Measurements from ENCODE around the gene ORC6.

ORC6 gene

GRCh38 chr16:46732561-46732960 is 43.1 kb downstream of the ORC6 start:
- no peak for DNase-seq

GRCh38 chr16:46733319-46733830 is 43.9 kb downstream of the ORC6 start:
- no peak for DNase-seq

- no peak for DNase-seq
Measured at GRCh38 chr16:46736695-46737094, 47.2 kb downstream of the ORC6 start.

GRCh38 chr16:46737621-46738214 is 48.3 kb downstream of the ORC6 start:
- DNase-seq, result no peak

- no peak for DNase-seq
Measured at GRCh38 chr16:46739934-46740333, 50.5 kb downstream of the ORC6 start.

- DNase-seq, result no peak
Measured at GRCh38 chr16:46743232-46743719, 53.8 kb downstream of the ORC6 start.

- no peak for DNase-seq
Measured at GRCh38 chr16:46745617-46746016, 56.2 kb downstream of the ORC6 start.

GRCh38 chr16:46746821-46747776 is 57.6 kb downstream of the ORC6 start:
- no peak for DNase-seq

Data from activated naive CD4-positive, alpha-beta T cell treated with Interleukin-2 at 50 U/mL for 16 hours (primary cell).